Mammary epithelial cell (primary cell): ENCODE measurements around the gene LMBR1.

ENCODE experiments used
- EZH2 ChIP-seq: IDR thresholded peaks from 2 replicates; pipeline ENCODE4 v1.6.1; 2012; ENCODE audit warnings: low read length, inconsistent platforms, borderline replicate concordance
- TF ChIP-seq, protein P1 (sequence below), 2 donors: IDR thresholded peaks in 1 of 2; conservative IDR thresholded peaks in 1 of 2; 2 replicates each; pipeline ENCODE4 v1.5.1; 2011 to 2012; ENCODE audit warnings: inconsistent platforms in 2 of 2, low read length in 2 of 2, mild to moderate bottlenecking in 2 of 2, control low read depth in 1 of 2, low read depth in 1 of 2; ENCODE audit not compliant: insufficient read depth in 1 of 2; ENCODE audit errors: extremely low read depth in 1 of 2

DNA sequence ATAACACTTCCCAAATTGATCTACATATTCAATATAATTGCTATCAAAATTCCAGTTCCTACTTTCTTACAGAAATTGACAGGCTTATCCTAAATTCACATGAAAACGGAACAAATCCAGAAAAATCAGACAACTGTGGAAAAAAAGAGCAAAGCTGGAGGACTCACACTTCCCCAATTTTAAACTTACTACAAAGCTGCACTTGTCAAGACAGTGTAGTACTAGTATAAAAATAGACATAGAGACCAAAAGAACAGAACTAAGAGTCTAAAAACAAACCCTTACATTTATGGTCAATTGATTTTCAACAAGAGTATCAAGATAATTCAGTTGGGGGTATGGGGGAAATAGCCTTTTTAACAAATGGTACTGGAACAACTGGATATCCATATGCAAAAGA, 27.5 kb downstream of the LMBR1 start:
- TF ChIP-seq, protein P1, sequence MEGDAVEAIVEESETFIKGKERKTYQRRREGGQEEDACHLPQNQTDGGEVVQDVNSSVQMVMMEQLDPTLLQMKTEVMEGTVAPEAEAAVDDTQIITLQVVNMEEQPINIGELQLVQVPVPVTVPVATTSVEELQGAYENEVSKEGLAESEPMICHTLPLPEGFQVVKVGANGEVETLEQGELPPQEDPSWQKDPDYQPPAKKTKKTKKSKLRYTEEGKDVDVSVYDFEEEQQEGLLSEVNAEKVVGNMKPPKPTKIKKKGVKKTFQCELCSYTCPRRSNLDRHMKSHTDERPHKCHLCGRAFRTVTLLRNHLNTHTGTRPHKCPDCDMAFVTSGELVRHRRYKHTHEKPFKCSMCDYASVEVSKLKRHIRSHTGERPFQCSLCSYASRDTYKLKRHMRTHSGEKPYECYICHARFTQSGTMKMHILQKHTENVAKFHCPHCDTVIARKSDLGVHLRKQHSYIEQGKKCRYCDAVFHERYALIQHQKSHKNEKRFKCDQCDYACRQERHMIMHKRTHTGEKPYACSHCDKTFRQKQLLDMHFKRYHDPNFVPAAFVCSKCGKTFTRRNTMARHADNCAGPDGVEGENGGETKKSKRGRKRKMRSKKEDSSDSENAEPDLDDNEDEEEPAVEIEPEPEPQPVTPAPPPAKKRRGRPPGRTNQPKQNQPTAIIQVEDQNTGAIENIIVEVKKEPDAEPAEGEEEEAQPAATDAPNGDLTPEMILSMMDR (conservative IDR thresholded peaks at IDR 0.05 in 1 of 2, IDR thresholded peaks at IDR 0.05 in 1 of 2; ENCODE audit: extremely low read depth in 1 of 2, insufficient read depth in 1 of 2, low read depth in 1 of 2, low read length in 2 of 2), result no peak
- TF ChIP-seq EZH2, result no peak
